Motor neuron (in vitro differentiated cells): ENCODE data around the gene NUDT7. TPM values are rescaled to one million over a fixed set of nuclear protein-coding genes. Genes with fewer than 3 reads are reported as not detected.

Source experiments
- ATAC-seq, 8 experiments: fragments of 200-7000 bp; cut with Tn5 transposase; replicated peaks in 6 of 8; 2 replicates each; pipeline ENCODE4 v1.8.0; 2021; ENCODE audit warnings: mild to moderate bottlenecking in 8 of 8, moderate library complexity in 8 of 8
- H3K27ac ChIP-seq, 2 donors: fragments of 250-450 bp; sonication (Bioruptor Pico); 2 replicates each; pipeline ENCODE4 v1.9.0; 2021; ENCODE audit warnings: antibody characterized with exemption in 2 of 2, mild to moderate bottlenecking in 2 of 2, moderate library complexity in 1 of 2
- H3K4me1 ChIP-seq, 2 donors: fragments of 250-450 bp; sonication (Bioruptor Pico); replicated peaks in 1 of 2; 2 replicates each; pipeline ENCODE4 v1.6.1; 2021; ENCODE audit warnings: antibody characterized with exemption in 2 of 2, mild to moderate bottlenecking in 2 of 2, moderate library complexity in 1 of 2
- H3K4me3 ChIP-seq, 5 donors: fragments of 250-450 bp; sonication (Bioruptor Pico); 2 replicates each; pipeline ENCODE4 v1.9.0; 2021; ENCODE audit warnings: antibody characterized with exemption in 5 of 5, mild to moderate bottlenecking in 5 of 5, moderate library complexity in 4 of 5
- WGBS, 10 experiments: fragments of 450-650 bp; shearing (Covaris generic); methylation state at CpG; one replicate each; pipeline ENCODE4 v1.0.0; 2022; 5-methylcytosine and 5-hydroxymethylcytosine counted together
- in situ Hi-C, 9 experiments: fragments of 400-800 bp; cut with MboI; loops; one replicate each; pipeline ENCODE4 v1.15.0; 2021; ENCODE audit warnings: low sequenced_read_pairs in 9 of 9, low pct_unique_long_range_greater_than_20kb in 2 of 9; ENCODE audit not compliant: unreplicated experiment in 9 of 9
- total RNA-seq, 8 experiments: library from RNA; unstranded; fragments of 300-600 nt; gene quantifications; 2 replicates each; pipeline versions ENCODE4 v1.2.3 to v1.2.4, GENCODE V29; 2022

Gene NUDT7
- total RNA-seq, 8 experiments from 2014 or later, result 4.1 to 14.2 (median 8.8) TPM

DNA sequence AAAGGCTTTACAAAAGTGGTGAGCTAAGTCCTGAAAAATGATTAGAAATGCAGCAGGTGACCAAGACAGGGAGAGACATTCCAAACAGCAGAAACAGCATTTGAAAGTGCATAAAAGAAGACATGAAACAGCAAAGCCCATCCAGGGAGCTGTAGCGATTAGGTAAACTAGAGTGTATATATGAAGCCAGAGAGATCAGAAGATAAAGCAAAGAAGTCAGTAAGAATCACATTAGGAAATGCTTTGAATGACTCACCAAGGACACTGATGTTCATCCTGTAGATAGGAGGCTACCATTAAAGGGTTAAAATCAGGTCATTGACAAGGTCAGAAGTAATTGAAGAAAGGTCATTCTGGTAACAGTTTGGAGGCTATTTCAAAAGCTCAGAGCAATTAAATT is 38.5 kb downstream of the NUDT7 start:
- no peak overlapping the region for H3K4me3 ChIP-seq
- WGBS, 10 experiments, result 80 to 100% (median 100%) methylated on average over 1 of the region's 1 CpG; no CpG with 5 or more reads in 2 of the 10 experiments
- no peak overlapping the region for H3K27ac ChIP-seq
- H3K4me1 ChIP-seq, result peaks cover 0 to 8% of the 10 kb centered on the region in 2 donors
- ATAC-seq, result no peak
- in situ Hi-C loops, result no loop called here

DNA sequence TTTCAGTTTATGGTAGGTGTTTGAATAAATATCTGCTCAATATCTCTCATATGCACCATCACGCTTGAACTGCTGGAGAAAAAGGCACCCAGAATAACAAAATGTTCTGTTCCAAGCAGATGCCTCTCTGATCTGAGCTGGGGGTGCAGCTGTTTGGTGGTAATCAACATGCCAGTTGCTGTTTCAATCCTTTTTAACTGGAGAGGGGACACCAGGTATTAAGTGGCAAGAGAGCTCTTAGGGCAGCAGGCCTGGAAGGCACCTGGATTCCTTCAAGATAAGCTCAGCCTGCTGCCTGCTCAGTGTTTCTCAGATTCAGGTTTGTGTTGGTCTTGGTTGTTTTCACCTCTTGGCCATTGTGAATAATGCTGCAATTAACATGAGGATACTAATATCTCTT is 38.9 kb downstream of the NUDT7 start:
- in situ Hi-C loops, result no loop called here
- no peak for ATAC-seq
- Histone ChIP-seq H3K4me1 (peaks cover 0 to 8% of the 10 kb centered on the region in 2 donors), H3K27ac (no peak overlapping the region), H3K4me3 (no peak overlapping the region)
- WGBS, 10 experiments, result 83 to 100% (median 83%) methylated on average over 1 of the region's 1 CpG; no CpG with 5 or more reads in 7 of the 10 experiments

DNA sequence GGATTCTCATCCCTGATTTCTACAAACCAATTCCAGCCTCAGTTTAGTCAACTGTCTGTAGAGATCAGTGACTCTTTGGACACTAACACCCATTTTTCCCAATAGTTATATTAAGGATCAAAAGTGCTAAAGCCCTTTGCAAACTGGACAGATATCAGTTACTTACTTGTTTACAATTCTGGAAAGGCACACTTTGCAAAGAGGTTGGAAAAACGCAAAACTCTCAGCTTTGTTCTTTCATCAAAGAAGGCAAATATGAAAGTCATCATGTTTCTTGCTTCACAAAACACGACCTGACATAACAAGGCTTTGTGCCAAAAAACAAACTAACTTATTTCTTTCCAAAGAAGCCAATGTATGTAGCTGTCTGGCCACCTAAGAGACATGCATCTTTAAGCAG is 39.9 kb downstream of the NUDT7 start:
- in situ Hi-C loops, result no loop called here
- ATAC-seq, result no peak
- H3K4me3 ChIP-seq, result no peak overlapping the region
- no peak overlapping the region for H3K27ac ChIP-seq
- peaks cover 0 to 8% of the 10 kb centered on the region in 2 donors for H3K4me1 ChIP-seq
- 0 to 100% (median 57%) methylated on average over 1 to 2 of the region's 2 CpGs; no CpG with 5 or more reads in 2 of the 10 experiments for WGBS, 10 experiments

DNA sequence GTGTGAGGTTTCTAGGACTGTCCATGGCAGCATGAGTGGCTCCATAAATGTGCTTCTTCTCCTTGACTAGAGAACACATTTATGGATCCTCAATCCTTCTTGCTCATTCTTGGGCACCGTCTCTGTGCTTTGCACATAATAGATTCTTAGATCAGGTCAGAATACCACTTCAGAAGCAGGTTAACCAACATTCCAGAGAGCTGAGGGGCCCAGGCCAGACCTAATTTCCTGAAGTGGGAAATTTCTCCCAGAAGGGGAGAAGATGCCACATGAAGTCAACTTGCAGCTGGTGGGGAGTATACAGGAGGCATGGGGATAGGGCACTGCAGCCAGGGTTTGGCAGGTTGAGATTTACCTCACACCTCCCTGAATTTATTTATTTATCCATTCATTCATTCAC is 41.7 kb downstream of the NUDT7 start:
- in situ Hi-C loops, result no loop called here
- H3K4me1 ChIP-seq, result peaks cover 0 to 8% of the 10 kb centered on the region in 2 donors
- WGBS, 10 experiments, result 86 to 100% (median 88%) methylated on average over 1 of the region's 1 CpG; no CpG with 5 or more reads in 7 of the 10 experiments
- no peak for ATAC-seq
- H3K4me3 ChIP-seq, result no peak overlapping the region
- no peak overlapping the region for H3K27ac ChIP-seq

DNA sequence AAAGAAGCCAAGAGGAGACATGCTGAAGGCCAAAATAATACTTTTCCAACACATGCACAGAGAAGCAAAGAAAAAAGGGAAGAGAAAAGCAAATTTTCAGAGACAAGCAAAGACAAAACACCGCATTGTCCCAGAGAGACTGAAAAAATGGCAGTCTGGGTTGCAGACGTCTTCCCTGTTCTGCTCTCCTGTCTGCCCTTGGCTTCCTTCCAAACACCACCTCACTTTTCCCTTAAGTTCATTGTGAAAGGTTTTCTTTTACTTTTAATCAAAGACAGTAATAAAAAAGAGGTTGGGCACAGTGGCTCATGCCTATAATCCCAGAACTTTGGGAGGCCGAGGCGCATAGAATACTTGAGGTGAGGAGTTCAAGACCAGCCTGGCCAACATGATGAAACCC is 44.9 kb downstream of the NUDT7 start:
- WGBS, 10 experiments, result 20 to 100% (median 92%) methylated on average over 1 to 3 of the region's 4 CpGs; no CpG with 5 or more reads in 4 of the 10 experiments
- Histone ChIP-seq H3K27ac (no peak overlapping the region), H3K4me1 (no peaks in the 10 kb centered on the region), H3K4me3 (no peak overlapping the region)
- peak in 1 of 8 experiments; percentile 44 for ATAC-seq
- in situ Hi-C loops, result no loop called here

DNA sequence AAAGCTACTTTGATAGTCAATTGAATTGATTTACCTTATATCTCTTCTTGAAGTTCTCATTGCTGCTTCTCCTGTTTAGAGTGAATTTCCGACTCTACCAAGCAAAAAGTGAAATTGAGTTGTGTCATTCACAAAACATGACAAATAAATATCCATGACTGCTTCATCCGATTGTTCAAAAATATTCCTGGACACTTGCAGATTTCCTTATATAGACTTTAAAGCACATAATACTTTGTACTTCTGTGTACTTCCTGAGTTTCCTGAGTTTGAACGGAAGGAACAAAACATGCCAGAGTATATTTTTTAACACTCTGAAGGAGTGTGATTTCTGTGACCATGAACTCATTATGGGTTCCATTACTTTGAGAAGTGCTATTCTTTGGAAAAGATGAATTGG is 45.5 kb downstream of the NUDT7 start:
- ATAC-seq, result no peak
- H3K27ac ChIP-seq, result no peak overlapping the region
- H3K4me1 ChIP-seq, result no peaks in the 10 kb centered on the region
- in situ Hi-C loops, result no loop called here
- H3K4me3 ChIP-seq, result no peak overlapping the region
- WGBS, 10 experiments, result 53 to 100% (median 90%) methylated on average over 2 to 3 of the region's 3 CpGs

DNA sequence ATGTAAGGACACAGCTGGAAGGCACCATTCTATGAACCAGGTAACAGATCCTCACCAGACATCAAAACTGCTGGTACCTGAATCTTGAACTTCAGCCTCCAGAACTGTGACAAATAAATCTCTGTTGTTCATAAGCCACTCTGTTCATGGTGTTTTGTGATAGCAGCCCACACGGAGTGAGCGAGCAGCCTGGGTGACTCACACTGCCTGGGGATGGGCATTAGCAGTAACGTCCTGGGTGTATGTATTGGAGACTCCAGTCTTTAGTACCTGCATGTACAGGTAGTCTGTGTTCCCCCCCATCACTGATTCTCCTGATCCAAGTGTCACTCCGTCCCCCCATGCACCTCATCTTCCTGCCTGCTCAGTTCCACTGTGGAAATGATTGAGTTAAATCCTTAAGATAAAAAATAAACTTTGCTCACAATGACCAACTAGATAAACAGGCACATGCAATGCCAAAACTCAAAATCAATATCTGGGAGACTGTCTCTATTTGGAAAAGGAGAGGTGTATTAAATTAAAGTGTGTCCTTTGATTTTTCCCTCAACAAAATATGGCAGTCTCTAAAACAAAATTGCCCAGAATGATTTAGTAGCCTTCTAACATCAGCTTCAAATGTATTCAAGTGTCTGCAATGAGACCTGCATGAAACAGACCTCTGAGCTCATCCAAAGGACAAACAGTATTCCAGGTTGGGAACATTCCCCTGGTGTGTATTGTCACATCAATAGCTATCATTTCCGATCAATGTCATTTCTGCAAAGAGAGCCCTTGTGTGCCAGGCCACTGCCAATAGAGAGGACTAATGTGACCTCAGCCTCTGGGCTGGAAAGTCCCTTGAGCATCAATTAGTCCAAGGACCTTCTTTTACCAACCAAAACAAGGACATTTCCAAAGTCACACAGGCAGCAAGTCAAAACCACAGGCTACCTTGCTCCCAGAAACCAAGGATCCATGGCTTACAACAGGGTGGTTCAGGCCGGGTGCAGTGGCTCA is 53.9 kb downstream of the NUDT7 start:
- peak in 2 of 8 experiments; percentile 48 to 56 for ATAC-seq
- in situ Hi-C loops, result no loop called here
- Histone ChIP-seq H3K4me1 (no peaks in the 10 kb centered on the region), H3K27ac (no peak overlapping the region), H3K4me3 (no peak overlapping the region)
- WGBS, 10 experiments, result 10 to 90% (median 83%) methylated on average over 1 to 6 of the region's 6 CpGs; no CpG with 5 or more reads in 2 of the 10 experiments

DNA sequence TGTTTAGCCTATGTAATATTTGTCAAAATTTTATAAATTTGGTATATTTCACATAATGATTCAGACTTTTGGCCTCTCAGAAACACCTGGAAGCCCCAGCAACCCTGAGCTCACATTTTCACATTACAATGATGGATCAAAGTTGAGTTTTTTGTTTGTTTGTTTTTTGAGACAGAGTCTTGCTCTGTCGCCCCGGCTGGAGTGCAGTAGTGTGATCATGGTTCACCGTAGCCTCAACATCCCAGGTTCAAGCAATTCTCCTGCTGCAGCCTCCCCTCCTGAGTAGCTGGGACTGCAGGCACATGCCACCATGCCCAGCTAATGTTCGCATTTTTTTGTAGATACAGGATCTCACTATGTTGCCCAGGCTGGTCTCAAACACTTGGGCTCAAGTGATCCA is 55.4 kb downstream of the NUDT7 start:
- Histone ChIP-seq H3K4me3 (no peak overlapping the region), H3K4me1 (no peaks in the 10 kb centered on the region), H3K27ac (no peak overlapping the region)
- 80 to 100% (median 91%) methylated on average over 1 to 4 of the region's 4 CpGs; no CpG with 5 or more reads in 3 of the 10 experiments for WGBS, 10 experiments
- in situ Hi-C loops, result no loop called here
- ATAC-seq, result no peak

DNA sequence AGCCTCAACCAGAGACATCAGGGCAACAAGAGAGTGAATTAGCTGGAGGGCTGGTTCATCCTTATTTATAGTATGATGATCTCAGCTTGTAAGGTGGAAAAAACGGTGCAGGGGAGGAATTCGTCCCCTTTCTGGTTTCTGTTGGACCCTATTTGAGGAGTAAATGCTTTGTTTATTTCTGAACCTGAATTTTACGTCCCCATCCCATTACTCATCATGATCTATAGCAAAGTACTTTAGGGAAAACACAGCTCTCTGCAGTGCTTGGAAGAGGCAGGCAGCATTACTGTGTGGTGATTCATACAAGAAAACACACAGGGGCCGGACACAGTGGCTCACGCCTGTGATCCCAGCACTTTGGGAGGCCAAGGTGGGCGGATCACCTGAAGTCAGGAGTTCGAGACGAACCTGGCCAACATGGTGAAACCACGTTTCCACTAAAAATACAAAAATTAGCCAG is 58.1 kb downstream of the NUDT7 start:
- 0 to 100% (median 67%) methylated on average over 1 to 7 of the region's 9 CpGs; no CpG with 5 or more reads in 2 of the 10 experiments for WGBS, 10 experiments
- Histone ChIP-seq H3K4me1 (no peaks in the 10 kb centered on the region), H3K27ac (no peak overlapping the region), H3K4me3 (no peak overlapping the region)
- in situ Hi-C loops, result no loop called here
- peak in 7 of 8 experiments; percentile 61 to 98 (median 95) for ATAC-seq

DNA sequence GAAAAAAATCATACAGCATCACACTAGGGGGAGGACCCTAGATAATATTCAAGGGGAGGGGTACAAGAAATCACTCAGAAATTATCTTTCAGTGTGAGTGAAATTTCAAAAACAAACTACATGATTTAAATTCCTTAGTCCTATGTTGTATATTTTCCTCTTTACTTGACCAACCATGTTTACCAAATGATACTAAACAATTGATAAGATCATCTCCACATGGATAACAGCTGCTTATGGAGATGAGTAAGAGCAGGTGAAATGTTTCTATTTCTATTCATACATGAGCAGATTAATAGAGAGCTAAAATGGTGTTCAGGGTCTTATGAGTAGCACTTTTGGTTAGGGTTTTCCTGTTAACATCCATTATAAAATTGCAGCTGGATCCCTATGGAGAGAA is 58.8 kb downstream of the NUDT7 start:
- Histone ChIP-seq H3K4me3 (no peak overlapping the region), H3K27ac (no peak overlapping the region), H3K4me1 (no peaks in the 10 kb centered on the region)
- ATAC-seq, result no peak
- in situ Hi-C loops, result no loop called here

DNA sequence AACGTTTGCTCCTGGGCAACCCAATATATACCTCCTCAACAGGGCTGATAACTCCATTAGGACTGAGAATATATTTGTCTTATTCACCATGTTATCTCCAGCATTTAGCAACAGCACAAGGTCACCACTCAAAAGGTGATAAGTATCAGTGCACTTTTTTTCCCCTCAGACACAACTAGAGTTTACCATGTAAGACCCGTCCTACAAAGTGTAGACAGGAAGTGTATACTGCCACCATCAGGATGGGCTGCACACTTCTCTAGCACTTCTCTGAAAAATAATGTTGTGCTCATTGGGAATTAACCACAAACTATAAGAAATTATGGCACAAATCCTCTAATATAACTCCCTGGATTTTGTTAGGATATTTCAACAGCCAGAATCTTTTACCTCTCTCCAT is 60.4 kb downstream of the NUDT7 start:
- ATAC-seq, result peak in 1 of 8 experiments; percentile 17
- Histone ChIP-seq H3K4me3 (no peak overlapping the region), H3K27ac (no peak overlapping the region), H3K4me1 (no peaks in the 10 kb centered on the region)
- in situ Hi-C loops, result no loop called here
- WGBS, 10 experiments, result 20 to 100% (median 61%) methylated on average over 1 to 2 of the region's 2 CpGs; no CpG with 5 or more reads in 3 of the 10 experiments

DNA sequence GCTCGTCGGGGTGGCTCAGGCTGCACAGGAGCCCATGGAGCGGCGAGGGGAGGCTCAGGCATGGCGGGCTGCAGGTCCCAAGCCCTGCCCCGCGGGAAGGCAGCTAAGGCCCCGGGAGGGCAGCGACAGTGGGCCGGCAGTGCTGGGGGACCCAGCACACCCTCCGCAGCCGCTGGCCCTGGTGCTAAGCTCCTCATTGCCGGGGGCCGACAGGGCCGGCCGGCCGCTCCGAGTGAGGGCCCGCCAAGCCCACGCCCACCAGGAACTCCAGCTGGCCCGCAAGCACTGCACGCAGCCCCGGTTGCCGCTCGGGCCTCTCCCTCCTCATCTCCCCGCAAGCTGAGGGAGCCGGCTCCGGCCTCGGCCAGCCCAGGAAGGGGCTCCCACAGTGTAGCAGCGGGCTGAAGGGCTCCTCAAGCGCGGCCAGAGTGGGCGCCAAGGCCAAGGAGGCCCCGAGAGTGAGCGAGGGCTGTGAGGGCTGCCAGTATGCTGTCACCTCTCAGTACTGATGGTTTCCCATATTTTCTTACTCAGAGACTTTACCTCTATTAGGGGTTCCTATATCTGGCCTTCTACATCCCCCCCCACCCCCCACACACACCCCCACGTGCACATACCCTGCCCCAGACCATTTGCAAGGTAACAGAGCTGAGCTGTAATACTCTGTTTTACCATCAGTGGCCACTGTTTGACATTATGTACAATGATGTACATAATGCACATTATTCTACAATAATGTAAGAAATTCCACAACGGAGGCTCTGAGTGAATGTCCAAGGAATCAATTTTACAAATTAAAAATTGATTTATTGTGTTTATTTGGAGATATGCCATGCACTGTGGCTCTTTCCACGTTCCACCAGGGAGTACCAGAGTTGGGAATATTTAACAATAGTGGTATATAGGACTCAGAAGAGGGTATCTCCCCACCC is 62.4 kb downstream of the NUDT7 start:
- in situ Hi-C loops, result no loop called here
- no peak for ATAC-seq
- 0 to 100% (median 83%) methylated on average over 1 to 6 of the region's 38 CpGs; no CpG with 5 or more reads in 5 of the 10 experiments for WGBS, 10 experiments

DNA sequence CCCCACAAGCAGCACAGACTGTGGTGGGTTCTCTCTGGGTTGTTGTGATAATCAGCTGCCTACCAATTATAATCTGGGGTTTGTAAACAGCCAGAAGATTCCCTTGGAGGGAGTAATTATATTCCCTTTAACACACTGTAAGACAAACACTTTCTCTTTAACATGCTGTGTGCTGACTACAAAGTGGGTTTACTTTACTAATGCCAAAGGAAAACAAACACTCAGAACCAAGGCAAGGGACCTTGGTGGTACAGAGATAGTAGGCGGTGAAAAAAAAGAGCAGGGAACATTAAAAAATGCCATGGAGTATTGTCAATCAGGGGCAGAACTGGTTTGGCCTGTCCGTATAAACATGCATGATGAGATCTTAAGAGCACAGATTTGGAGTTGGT is 63.1 kb downstream of the NUDT7 start:
- in situ Hi-C loops, result no loop called here
- H3K27ac ChIP-seq, result no peak overlapping the region
- H3K4me1 ChIP-seq, result peaks cover 2 to 6% of the 10 kb centered on the region in 2 donors
- WGBS, 10 experiments, result 70 to 100% (median 90%) methylated on average over 1 to 2 of the region's 2 CpGs; no CpG with 5 or more reads in 1 of the 10 experiments
- no peak for ATAC-seq
- no peak overlapping the region for H3K4me3 ChIP-seq

More for the DNA sequence above, 62.4 kb downstream of the NUDT7 start:
- H3K4me3 ChIP-seq, result no peak overlapping the region
- no peak overlapping the region for H3K27ac ChIP-seq
- peaks cover 0 to 3% of the 10 kb centered on the region in 2 donors for H3K4me1 ChIP-seq
